DLD1 (cell line): ENCODE results near the gene VASH2.
"Not testable (repeated sequence)": the region's sequence is repeated elsewhere in the genome, so short reads cannot be mapped to it uniquely, and the experiment has no call there.

Experiments
- in situ Hi-C: cut with HindIII; loops from 2 replicates; pipeline ENCODE4 v1.10.0; 2017; ENCODE audit warnings: low sequenced_read_pairs

The VASH2 gene

DNA sequence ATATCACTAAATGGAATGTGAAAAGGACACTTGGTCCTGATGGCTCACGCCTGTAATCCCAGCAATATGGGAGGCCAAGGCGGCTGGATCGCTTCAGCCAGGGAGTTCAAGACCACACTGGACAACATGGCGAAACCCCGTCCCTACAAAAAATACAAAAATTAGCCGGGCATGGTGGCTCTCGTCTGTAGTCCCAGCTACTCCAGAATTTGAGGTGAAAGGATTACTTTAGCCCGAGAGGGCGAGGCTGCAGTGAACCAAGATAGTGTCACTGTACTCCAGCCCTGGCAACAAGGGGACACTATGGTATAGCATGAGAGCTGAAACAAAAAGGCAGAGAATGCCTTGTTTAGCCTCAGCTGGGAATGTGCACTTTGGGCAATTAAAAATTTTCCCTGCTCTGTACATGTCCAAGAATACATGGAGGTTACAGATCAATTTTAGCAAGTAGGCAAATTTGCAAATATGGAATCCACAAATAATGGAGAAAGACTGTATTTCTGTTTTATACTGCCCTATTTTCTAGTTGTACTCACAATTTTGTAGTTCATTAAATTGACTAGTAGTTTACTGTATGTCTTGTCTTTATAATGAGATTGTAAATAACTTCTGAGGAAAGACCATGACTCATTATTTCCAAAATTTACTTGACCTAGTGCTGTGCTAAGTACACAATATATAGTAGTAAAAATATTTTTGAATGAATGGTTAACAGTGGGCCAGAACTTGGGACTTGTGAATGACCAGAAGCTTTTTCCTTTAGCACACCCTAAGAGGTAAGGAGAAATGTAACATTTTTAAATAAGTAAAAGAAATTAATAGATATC lies 67.3 kb downstream of the VASH2 start:
- in situ Hi-C loops, result no loop called here

DNA sequence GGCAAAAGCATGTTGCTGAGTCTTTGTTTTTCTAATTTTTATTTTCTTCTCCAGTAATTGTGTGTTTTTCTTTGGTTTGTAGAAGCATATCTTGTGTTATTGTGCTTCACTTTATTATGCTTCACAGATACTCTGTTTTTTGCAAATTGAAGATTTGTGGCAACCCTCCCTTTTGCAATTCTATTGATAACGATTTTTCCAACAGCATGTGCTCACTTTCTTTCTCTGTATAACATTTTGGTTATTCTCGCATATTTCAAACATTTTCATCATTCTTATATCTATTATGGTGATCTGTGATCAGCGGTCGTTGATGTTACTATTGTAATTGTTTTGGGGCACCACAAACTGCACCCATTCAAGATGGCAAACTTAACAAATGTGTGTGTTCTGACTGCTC lies 69.1 kb downstream of the VASH2 start:
- in situ Hi-C loops, result no loop called here

- in situ Hi-C loops, result no loop called here
These were observed 69.7 kb downstream of the VASH2 start for GRCh38 chr1:213020016-213020415.

- in situ Hi-C loops, result not testable (repeated sequence)
These were observed 76.7 kb downstream of the VASH2 start for GRCh38 chr1:213027024-213027423.

- in situ Hi-C loops, result no loop called here
These were observed 82.3 kb downstream of the VASH2 start for GRCh38 chr1:213032651-213033050.

GRCh38 chr1:213034713-213035112 lies 84.4 kb downstream of the VASH2 start:
- in situ Hi-C loops, result no loop called here

GRCh38 chr1:213035573-213035972 lies 85.2 kb downstream of the VASH2 start:
- in situ Hi-C loops, result no loop called here
